ENCODE results near the gene C16orf74. TPM values are rescaled to one million over a fixed set of nuclear protein-coding genes. Genes with fewer than 3 reads are reported as not detected.

C16orf74 gene
- total and polyA plus RNA-seq, 2 donors (not counting 1 experiment from before 2014, with no cell fraction given) = 73.0 to 83.3 TPM

DNA sequence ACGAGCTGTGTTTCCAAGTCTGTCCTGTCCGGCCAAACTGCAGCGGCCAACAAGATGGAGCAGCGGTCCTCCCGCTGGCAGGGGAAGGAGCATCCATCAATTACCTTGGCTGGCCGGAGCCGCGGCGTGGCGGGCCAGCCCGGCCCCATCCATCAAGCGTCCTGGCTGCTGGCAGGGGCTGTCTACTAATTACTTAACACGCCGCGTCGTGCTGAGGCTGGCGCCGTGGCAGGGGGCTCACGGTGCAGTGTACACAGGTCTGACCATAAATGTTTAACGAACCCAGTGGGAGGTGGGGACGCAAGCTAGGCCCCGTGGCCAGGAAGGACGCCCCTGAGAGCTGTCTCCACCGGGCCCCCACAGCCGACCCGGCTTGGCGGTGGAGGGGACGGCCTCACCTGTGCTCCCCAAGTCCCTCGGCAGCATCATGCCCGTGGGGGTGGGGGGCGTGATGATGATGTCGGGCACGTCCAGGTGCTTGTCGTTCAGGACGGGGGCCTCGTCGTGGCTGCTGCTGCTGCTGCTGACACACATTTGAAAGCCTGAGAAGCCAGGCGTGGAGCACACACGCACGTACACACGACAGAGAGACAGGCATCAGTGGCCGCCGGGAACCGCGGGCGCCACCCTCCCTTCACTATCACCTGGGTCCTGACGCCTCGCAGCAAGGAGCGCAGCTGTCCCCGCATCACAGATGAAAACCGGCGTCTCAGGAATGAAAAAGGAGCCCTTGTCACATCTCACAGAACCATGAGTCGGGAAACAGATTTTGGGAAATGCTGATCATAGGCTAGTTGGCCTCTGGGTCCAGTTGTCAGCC, 40.9 kb downstream of the C16orf74 start:
- Histone ChIP-seq H3K27me3 (replicated peaks in 1 of 4; ENCODE audit: control extremely low read depth in 1 of 4, control insufficient read depth in 3 of 4, insufficient read depth in 4 of 4, low read length in 3 of 4) (no peaks in the 10 kb centered on the region), H3K4me2 (replicated peaks; ENCODE audit: low read depth, low read length, poor library complexity, severe bottlenecking) (no peak overlapping the region), H3K27ac (ENCODE audit: low read length in 2 of 2) (no peak overlapping the region), H3K4me1 (ENCODE audit: control insufficient read depth in 2 of 2, insufficient read depth in 2 of 2, low read length in 2 of 2) (no peaks in the 10 kb centered on the region), H3K79me2 (ENCODE audit: control insufficient read depth, insufficient read depth, low read length) (peaks cover 3% of the 10 kb centered on the region), H3K4me3 (ENCODE audit: control extremely low read depth in 1 of 5, extremely low read depth in 1 of 5, insufficient read depth in 1 of 5, low read depth in 2 of 5, low read length in 4 of 5) (no peak overlapping the region), H3K36me3 (replicated peaks in 1 of 2; ENCODE audit: control extremely low read depth in 1 of 2, control insufficient read depth in 1 of 2, extremely low read depth in 1 of 2, insufficient read depth in 2 of 2, low read length in 1 of 2) (peaks cover 0 to 49% of the 10 kb centered on the region in 2 experiments), H3K9ac (ENCODE audit: low read length) (no peak overlapping the region), H4K20me1 (ENCODE audit: control insufficient read depth, insufficient read depth, low read length, poor library complexity, severe bottlenecking) (peaks cover 41% of the 10 kb centered on the region), H2AFZ (ENCODE audit: insufficient read depth, low read depth, low read length, poor library complexity, severe bottlenecking) (no peak overlapping the region), H3K9me3 (ENCODE audit: control extremely low read depth in 1 of 3, control insufficient read depth in 2 of 3, insufficient read depth in 1 of 3, low read length in 2 of 3) (peaks cover 0 to 17% (median 6%) of the 10 kb centered on the region in 3 donors)
- CTCF ChIA-PET = interaction anchor here (1.5 kb wide), 1 partner anchor 10 kb away, joined by 3 read pairs; no protein-coding TSS in a partner anchor
- no peak for DNase-seq
- Mint-ChIP-seq H3K27ac (no peak overlapping the region), H3K9me3 (ENCODE audit: insufficient read depth) (peaks cover 3% of the 10 kb centered on the region), H3K27me3 (no peaks in the 10 kb centered on the region), H3K4me1 (no peaks in the 10 kb centered on the region), H3K4me3 (no peak overlapping the region)
- no peak for ATAC-seq (ENCODE audit: low read depth)
- TF ChIP-seq EZH2 (IDR thresholded peaks at IDR 0.05; ENCODE audit: borderline replicate concordance, insufficient read depth, low read depth, low read length, poor library complexity, severe bottlenecking) = no peak
- TF ChIP-seq, protein P1, sequence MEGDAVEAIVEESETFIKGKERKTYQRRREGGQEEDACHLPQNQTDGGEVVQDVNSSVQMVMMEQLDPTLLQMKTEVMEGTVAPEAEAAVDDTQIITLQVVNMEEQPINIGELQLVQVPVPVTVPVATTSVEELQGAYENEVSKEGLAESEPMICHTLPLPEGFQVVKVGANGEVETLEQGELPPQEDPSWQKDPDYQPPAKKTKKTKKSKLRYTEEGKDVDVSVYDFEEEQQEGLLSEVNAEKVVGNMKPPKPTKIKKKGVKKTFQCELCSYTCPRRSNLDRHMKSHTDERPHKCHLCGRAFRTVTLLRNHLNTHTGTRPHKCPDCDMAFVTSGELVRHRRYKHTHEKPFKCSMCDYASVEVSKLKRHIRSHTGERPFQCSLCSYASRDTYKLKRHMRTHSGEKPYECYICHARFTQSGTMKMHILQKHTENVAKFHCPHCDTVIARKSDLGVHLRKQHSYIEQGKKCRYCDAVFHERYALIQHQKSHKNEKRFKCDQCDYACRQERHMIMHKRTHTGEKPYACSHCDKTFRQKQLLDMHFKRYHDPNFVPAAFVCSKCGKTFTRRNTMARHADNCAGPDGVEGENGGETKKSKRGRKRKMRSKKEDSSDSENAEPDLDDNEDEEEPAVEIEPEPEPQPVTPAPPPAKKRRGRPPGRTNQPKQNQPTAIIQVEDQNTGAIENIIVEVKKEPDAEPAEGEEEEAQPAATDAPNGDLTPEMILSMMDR (IDR thresholded peaks at IDR 0.05) = no peak
- POLR2A ChIA-PET = interaction anchor here (0.5 to 0.6 kb wide), 2 partner anchors 14 to 52 kb away, joined by 3 read pairs; no protein-coding TSS in a partner anchor
- intact Hi-C loops (cut with micrococcal nuclease) = no loop called here
- WGBS (ENCODE audit: insufficient coverage) = 94% methylated on average over 46 of the region's 53 CpGs

DNA sequence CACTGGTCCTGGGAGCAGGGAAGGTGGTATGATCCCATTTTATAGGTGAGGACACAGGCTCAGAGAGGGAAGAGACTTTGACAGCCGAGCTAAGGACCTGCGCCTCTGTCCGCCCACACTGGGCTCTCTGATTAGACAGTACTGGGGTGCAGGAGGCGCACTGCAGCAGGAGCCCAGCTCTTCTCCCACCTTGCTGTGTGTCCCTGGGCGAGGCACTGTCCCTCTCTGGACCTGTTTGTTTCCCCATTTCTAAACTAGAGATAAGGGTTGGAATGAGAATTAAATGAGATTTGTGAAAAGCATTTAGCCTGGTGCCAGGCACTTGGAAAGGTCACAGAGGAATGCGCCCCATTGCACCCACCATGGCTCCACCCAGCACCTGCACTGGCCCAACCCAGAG, 42.6 kb downstream of the C16orf74 start:
- H3K9me3 ChIP-seq (ENCODE audit: control extremely low read depth in 1 of 3, control insufficient read depth in 2 of 3, insufficient read depth in 1 of 3, low read length in 2 of 3) = peaks cover 0 to 17% (median 6%) of the 10 kb centered on the region in 3 donors
- H4K20me1 ChIP-seq (ENCODE audit: control insufficient read depth, insufficient read depth, low read length, poor library complexity, severe bottlenecking) = peaks cover 32% of the 10 kb centered on the region
- no peaks in the 10 kb centered on the region for H3K4me1 Mint-ChIP-seq
- DNase-seq = no peak
- no peaks in the 10 kb centered on the region for H3K27me3 Mint-ChIP-seq
- H3K4me1 ChIP-seq (ENCODE audit: control insufficient read depth in 2 of 2, insufficient read depth in 2 of 2, low read length in 2 of 2) = no peaks in the 10 kb centered on the region
- intact Hi-C loops (cut with micrococcal nuclease) = no loop called here
- H3K9me3 Mint-ChIP-seq (ENCODE audit: insufficient read depth) = peaks cover 3% of the 10 kb centered on the region
- H3K27ac ChIP-seq (ENCODE audit: low read length in 2 of 2) = no peak overlapping the region
- no peak overlapping the region for H2AFZ ChIP-seq (ENCODE audit: insufficient read depth, low read depth, low read length, poor library complexity, severe bottlenecking)
- H3K36me3 ChIP-seq (replicated peaks in 1 of 2; ENCODE audit: control extremely low read depth in 1 of 2, control insufficient read depth in 1 of 2, extremely low read depth in 1 of 2, insufficient read depth in 2 of 2, low read length in 1 of 2) = peaks cover 0 to 49% of the 10 kb centered on the region in 2 experiments
- peaks cover 3% of the 10 kb centered on the region for H3K79me2 ChIP-seq (ENCODE audit: control insufficient read depth, insufficient read depth, low read length)
- no peak overlapping the region for H3K9ac ChIP-seq (ENCODE audit: low read length)
- H3K27ac Mint-ChIP-seq = no peak overlapping the region
- ATAC-seq (ENCODE audit: low read depth) = no peak
- H3K4me3 ChIP-seq (ENCODE audit: control extremely low read depth in 1 of 5, extremely low read depth in 1 of 5, insufficient read depth in 1 of 5, low read depth in 2 of 5, low read length in 4 of 5) = no peak overlapping the region
- no peak overlapping the region for H3K4me3 Mint-ChIP-seq
- H3K27me3 ChIP-seq (replicated peaks in 1 of 4; ENCODE audit: control extremely low read depth in 1 of 4, control insufficient read depth in 3 of 4, insufficient read depth in 4 of 4, low read length in 3 of 4) = no peaks in the 10 kb centered on the region
- CTCF ChIA-PET = no interaction called here
- no peak overlapping the region for H3K4me2 ChIP-seq (replicated peaks; ENCODE audit: low read depth, low read length, poor library complexity, severe bottlenecking)
- no peak for TF ChIP-seq EZH2 (IDR thresholded peaks at IDR 0.05; ENCODE audit: borderline replicate concordance, insufficient read depth, low read depth, low read length, poor library complexity, severe bottlenecking)
- TF ChIP-seq, protein P1 (IDR thresholded peaks at IDR 0.05) = no peak
- WGBS (ENCODE audit: insufficient coverage) = 100% methylated on average over 5 of the region's 6 CpGs
- POLR2A ChIA-PET = no interaction called here

Measured in B cell (primary cell).